NT2/D1 (cell line): ENCODE measurements around the gene CYP4F11.

Source experiments
- SUZ12 ChIP-seq: IDR thresholded peaks from 2 replicates; pipeline ENCODE4 v1.6.1; 2011; ENCODE audit not compliant: insufficient read length, insufficient read depth; ENCODE audit errors: extremely low read depth
- YY1 ChIP-seq: IDR thresholded peaks from 2 replicates; pipeline ENCODE4 v1.6.1; 2011; ENCODE audit not compliant: insufficient read length, insufficient read depth
- ZNF274 ChIP-seq: IDR thresholded peaks from 2 replicates; pipeline ENCODE4 v1.6.1; 2011; ENCODE audit warnings: mild to moderate bottlenecking, low read depth, low read length

GRCh38 chr19:15948223-15949058 is 14.1 kb upstream of the CYP4F11 start, which contains the start of gene OR10H4:
- TF ChIP-seq ZNF274 (no peak), SUZ12 (no peak), YY1 (no peak)
